Panc1 (cell line): ENCODE measurements around the gene GOLGA6L7. TPM values are rescaled to one million over a fixed set of nuclear protein-coding genes. Genes with fewer than 3 reads are reported as not detected.
"Not testable (repeated sequence)": the region's sequence is repeated elsewhere in the genome, so short reads cannot be mapped to it uniquely, and the experiment has no call there.

Experiments
- ATAC-seq: fragments of 200-7000 bp; cut with Tn5 transposase; 2 replicates; pipeline ENCODE4 v1.9.1; 2020; ENCODE audit warnings: mild to moderate bottlenecking, moderate library complexity
- BruUV-seq: library from RNA; stranded (reverse); fragments of 400-500 nt; replicated peaks from 2 replicates; lab custom pipeline; 2021; lab: Mats Ljungman, UMichigan
- CTCF ChIA-PET: fragments of 300-600 bp; sonication (Branson Sonifier 250); formaldehyde crosslinking; loops from one replicate; lab custom pipeline; 2022; ENCODE audit warnings: antibody characterized with exemption; lab: Charles Lee
- POLR2A ChIA-PET: fragments of 300-600 bp; sonication (Branson Sonifier 250); formaldehyde crosslinking; loops from one replicate; lab custom pipeline; 2022; ENCODE audit warnings: antibody characterized with exemption; lab: Charles Lee
- DNase-seq: peaks from one replicate; pipeline ENCODE4 v3.0.0-alpha.2; 2010; ENCODE audit warnings: low read depth, low spot score
- H3K27ac ChIP-seq: 2 replicates; pipeline ENCODE4 v1.5.1; 2011; ENCODE audit warnings: mild to moderate bottlenecking, low read length, inconsistent platforms
- H3K27me3 ChIP-seq: fragments of 200-500 bp; sonication (Bioruptor generic); 2 replicates; pipeline ENCODE4 v1.6.0; 2014; ENCODE audit warnings: low read length, inconsistent platforms; ENCODE audit not compliant: control insufficient read depth, insufficient read depth
- H3K36me3 ChIP-seq: fragments of 200-500 bp; sonication (Bioruptor generic); 2 replicates; pipeline ENCODE4 v1.5.1; 2014; ENCODE audit warnings: inconsistent platforms, mild to moderate bottlenecking, low read length, moderate library complexity; ENCODE audit not compliant: control insufficient read depth, insufficient read depth
- H3K4me1 ChIP-seq: 2 replicates; pipeline ENCODE4 v1.5.1; 2011; ENCODE audit warnings: inconsistent platforms, mild to moderate bottlenecking, low read length, moderate library complexity; ENCODE audit not compliant: control insufficient read depth, insufficient read depth
- H3K4me3 ChIP-seq, 2 experiments: 2 replicates each; pipeline ENCODE4 v1.5.1; 2011 to 2012; ENCODE audit warnings: low read depth in 2 of 2, low read length in 2 of 2, mild to moderate bottlenecking in 2 of 2, inconsistent platforms in 1 of 2, moderate library complexity in 1 of 2
- H3K9me3 ChIP-seq: fragments of 200-500 bp; sonication (Bioruptor generic); 2 replicates; pipeline ENCODE4 v1.5.1; 2014; ENCODE audit warnings: low read depth, mild to moderate bottlenecking, inconsistent platforms, low read length, moderate library complexity; ENCODE audit not compliant: control insufficient read depth, insufficient read depth
- CTCF ChIP-seq: fragments of 450-650 bp; IDR thresholded peaks from 2 replicates; pipeline ENCODE4 v1.5.1; 2017; ENCODE audit warnings: mild to moderate bottlenecking
- POLR2AphosphoS5 ChIP-seq: IDR thresholded peaks from 2 replicates; pipeline ENCODE4 v1.6.1; 2012; ENCODE audit warnings: mild to moderate bottlenecking, low read depth, low read length, moderate library complexity
- REST ChIP-seq, 2 experiments: IDR thresholded peaks; 2 replicates each; pipeline ENCODE4 v1.6.1; 2011 to 2012; ENCODE audit warnings: low read depth in 2 of 2, control low read depth in 1 of 2, low read length in 1 of 2, mild to moderate bottlenecking in 1 of 2, moderate library complexity in 1 of 2; ENCODE audit not compliant: insufficient read depth in 1 of 2
- SIN3A ChIP-seq: IDR thresholded peaks from 2 replicates; pipeline ENCODE4 v1.6.1; 2012; ENCODE audit warnings: low read depth, mild to moderate bottlenecking, low read length, moderate library complexity, borderline replicate concordance; ENCODE audit not compliant: insufficient read depth
- TCF7L2 ChIP-seq: IDR thresholded peaks from 2 replicates; pipeline ENCODE4 v1.6.1; 2011; ENCODE audit warnings: mild to moderate bottlenecking, low read depth, low read length, inconsistent platforms
- in situ Hi-C: cut with HindIII; loops from 2 replicates; pipeline ENCODE4 v1.10.0; 2016; ENCODE audit warnings: low sequenced_read_pairs, low pct_unique_long_range_greater_than_20kb
- intact Hi-C: fragments of 100-400 bp; cut with micrococcal nuclease; formaldehyde crosslinking; loops from one replicate; pipeline ENCODE4 v1.10.0; 2022; ENCODE audit not compliant: unreplicated experiment
- total RNA-seq: library from RNA; stranded (reverse); gene quantifications from one replicate; pipeline ENCODE4 v1.2.1, GENCODE V29; 2021; ENCODE audit not compliant: unreplicated experiment

GOLGA6L7 gene
- total RNA-seq, 1 experiment from 2014 or later, result not detected

- intact Hi-C loops, result no loop called here
- H3K9me3 ChIP-seq, result no peaks in the 10 kb centered on the region
- BruUV-seq, result no TSS peak
- no peaks in the 10 kb centered on the region for H3K4me1 ChIP-seq
- H3K4me3 ChIP-seq, result no peak overlapping the region
- CTCF ChIA-PET, result no interaction called here
- POLR2A ChIA-PET, result no interaction called here
- H3K36me3 ChIP-seq, result no peaks in the 10 kb centered on the region
- H3K27ac ChIP-seq, result no peak overlapping the region
- no peak for TF ChIP-seq CTCF
- no peaks in the 10 kb centered on the region for H3K27me3 ChIP-seq
- no peak for DNase-seq
- in situ Hi-C loops, result no loop called here
- no peak for ATAC-seq
Observed at GRCh38 chr15:28890711-28891495, 42.5 kb upstream of the GOLGA6L7 start.

DNA sequence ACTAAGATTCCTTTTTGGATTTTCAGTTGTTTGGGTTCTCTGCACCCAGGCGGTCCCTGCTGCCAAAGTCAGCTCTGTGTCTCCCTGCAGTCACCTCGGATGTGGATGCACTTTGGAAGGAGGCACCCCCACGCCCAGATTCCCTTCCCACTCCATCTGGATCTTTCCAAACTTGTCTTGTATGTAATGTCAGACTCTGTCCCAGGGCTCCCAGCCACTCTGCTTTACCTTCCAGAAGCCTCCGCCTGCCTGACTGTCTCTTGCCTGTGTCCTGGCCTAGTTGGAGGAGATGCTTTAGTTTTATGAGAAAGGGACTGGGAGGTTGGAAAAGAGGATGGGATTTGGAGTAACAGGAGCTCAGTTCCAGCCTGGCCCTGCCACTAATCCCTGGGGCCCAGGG is 41.8 kb upstream of the GOLGA6L7 start:
- intact Hi-C loops, H3K4me1 ChIP-seq, POLR2A ChIA-PET, H3K36me3 ChIP-seq, ATAC-seq, H3K9me3 ChIP-seq, H3K4me3 ChIP-seq, H3K27ac ChIP-seq, in situ Hi-C loops, BruUV-seq, CTCF ChIA-PET, H3K27me3 ChIP-seq, DNase-seq: not testable (repeated sequence)

DNA sequence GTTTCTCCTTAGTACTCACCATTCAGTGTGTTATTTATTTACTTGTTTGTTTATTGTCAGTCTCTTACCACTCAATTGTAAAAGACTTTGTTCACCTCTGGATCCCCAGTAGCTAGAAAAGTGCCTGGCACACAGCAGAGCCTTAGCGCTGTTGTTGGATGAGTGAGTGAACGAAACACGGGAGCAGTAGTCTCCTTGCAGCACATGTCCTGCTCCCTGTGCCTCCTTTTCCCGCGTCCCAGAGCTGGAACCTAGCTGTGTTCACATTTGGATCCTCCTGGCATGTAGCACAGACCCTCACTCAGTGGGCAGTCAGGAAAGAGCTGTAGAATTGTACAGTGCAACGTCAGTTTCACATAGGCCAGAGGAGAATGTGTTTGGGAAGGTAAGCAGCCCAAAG is 41.4 kb upstream of the GOLGA6L7 start:
- H3K27ac ChIP-seq, H3K27me3 ChIP-seq, ATAC-seq, H3K4me1 ChIP-seq, H3K36me3 ChIP-seq, intact Hi-C loops, BruUV-seq, H3K9me3 ChIP-seq, CTCF ChIA-PET, POLR2A ChIA-PET, DNase-seq, in situ Hi-C loops, H3K4me3 ChIP-seq: not testable (repeated sequence)

GRCh38 chr15:28889346-28889745 is 40.9 kb upstream of the GOLGA6L7 start:
- in situ Hi-C loops (no loop called here), intact Hi-C loops (no loop called here)
- POLR2A ChIA-PET, result no interaction called here
- no peaks in the 10 kb centered on the region for H3K36me3 ChIP-seq
- no peaks in the 10 kb centered on the region for H3K4me1 ChIP-seq
- H3K27ac ChIP-seq, result no peak overlapping the region
- BruUV-seq, result no TSS peak
- CTCF ChIA-PET, result no interaction called here
- H3K4me3 ChIP-seq, result no peak overlapping the region
- H3K27me3 ChIP-seq, result no peaks in the 10 kb centered on the region
- H3K9me3 ChIP-seq, result no peaks in the 10 kb centered on the region
- ATAC-seq (no peak), DNase-seq (no peak)
- TF ChIP-seq CTCF (no peak), POLR2AphosphoS5 (no peak), TCF7L2 (no peak), REST (IDR thresholded peaks at IDR 0.05; ENCODE audit: insufficient read depth in 1 of 2, low read depth in 2 of 2, low read length in 1 of 2) (no peak), SIN3A (no peak)
